DOHH2 (cell line): ENCODE data around the gene LRCH2.

Source experiments
- H3F3A ChIP-seq: fragments of 200-600 bp; sonication (generic), shearing (Covaris generic); 2 replicates; pipeline ENCODE4 v1.6.0; 2016; ENCODE audit warnings: antibody characterized with exemption, mild to moderate bottlenecking; ENCODE audit not compliant: control insufficient read depth, insufficient read depth
- H3K27ac ChIP-seq: fragments of 200-600 bp; sonication (generic); 2 replicates; pipeline ENCODE4 v1.5.1; 2014; ENCODE audit warnings: low read depth, mild to moderate bottlenecking, low read length, moderate library complexity
- H3K27me3 ChIP-seq: fragments of 200-600 bp; sonication (generic); 2 replicates; pipeline ENCODE4 v1.6.1; 2014; ENCODE audit warnings: mild to moderate bottlenecking, low read length, mixed read lengths; ENCODE audit not compliant: control insufficient read depth
- H3K36me3 ChIP-seq: fragments of 200-600 bp; sonication (generic); 2 replicates; pipeline ENCODE4 v1.6.1; 2014; ENCODE audit warnings: mild to moderate bottlenecking, low read length, moderate library complexity, mixed read lengths; ENCODE audit not compliant: control insufficient read depth
- H3K4me1 ChIP-seq: fragments of 200-600 bp; sonication (generic); 2 replicates; pipeline ENCODE4 v1.6.1; 2014; ENCODE audit warnings: mild to moderate bottlenecking, low read length, mixed read lengths; ENCODE audit not compliant: control insufficient read depth
- H3K4me2 ChIP-seq: fragments of 200-600 bp; sonication (generic); 2 replicates; pipeline ENCODE4 v1.6.0; 2014; ENCODE audit warnings: mild to moderate bottlenecking, low read length, moderate library complexity
- H3K4me3 ChIP-seq: fragments of 200-600 bp; sonication (generic); 2 replicates; pipeline ENCODE4 v1.5.1; 2014; ENCODE audit warnings: mild to moderate bottlenecking, low read length, mixed read lengths
- H3K79me2 ChIP-seq: fragments of 200-600 bp; sonication (generic); 2 replicates; pipeline ENCODE4 v1.6.1; 2014; ENCODE audit warnings: mild to moderate bottlenecking, low read length, mixed read lengths; ENCODE audit not compliant: control insufficient read depth
- H3K9me2 ChIP-seq: fragments of 200-600 bp; sonication (generic); replicated peaks from 2 replicates; pipeline ENCODE4 v1.6.1; 2014; ENCODE audit warnings: mild to moderate bottlenecking, low read length, mixed read lengths; ENCODE audit not compliant: control insufficient read depth
- H3K9me3 ChIP-seq: fragments of 200-600 bp; sonication (generic); 2 replicates; pipeline ENCODE4 v1.6.1; 2014; ENCODE audit warnings: antibody characterized with exemption, low read length, mixed read lengths; ENCODE audit not compliant: control insufficient read depth, insufficient read depth
- H4K20me1 ChIP-seq: fragments of 200-600 bp; sonication (generic); 2 replicates; pipeline ENCODE4 v1.6.0; 2014; ENCODE audit warnings: low read depth, mild to moderate bottlenecking, antibody characterized with exemption, low read length, moderate library complexity; ENCODE audit not compliant: control insufficient read depth, insufficient read depth
- EZH2phosphoT487 ChIP-seq: fragments of 200-600 bp; sonication (generic); IDR thresholded peaks from 2 replicates; pipeline ENCODE4 v1.6.1; 2017; ENCODE audit warnings: borderline replicate concordance, mild to moderate bottlenecking, antibody characterized with exemption, low read length, moderate library complexity, mixed read lengths
- TF ChIP-seq, protein P1 (sequence below): fragments of 200-600 bp; sonication (generic); IDR thresholded peaks from one replicate; pipeline ENCODE4 v1.5.1; 2014; ENCODE audit warnings: antibody characterized with exemption, mild to moderate bottlenecking, low read depth, low read length; ENCODE audit not compliant: poor library complexity, severe bottlenecking

The LRCH2 gene

DNA sequence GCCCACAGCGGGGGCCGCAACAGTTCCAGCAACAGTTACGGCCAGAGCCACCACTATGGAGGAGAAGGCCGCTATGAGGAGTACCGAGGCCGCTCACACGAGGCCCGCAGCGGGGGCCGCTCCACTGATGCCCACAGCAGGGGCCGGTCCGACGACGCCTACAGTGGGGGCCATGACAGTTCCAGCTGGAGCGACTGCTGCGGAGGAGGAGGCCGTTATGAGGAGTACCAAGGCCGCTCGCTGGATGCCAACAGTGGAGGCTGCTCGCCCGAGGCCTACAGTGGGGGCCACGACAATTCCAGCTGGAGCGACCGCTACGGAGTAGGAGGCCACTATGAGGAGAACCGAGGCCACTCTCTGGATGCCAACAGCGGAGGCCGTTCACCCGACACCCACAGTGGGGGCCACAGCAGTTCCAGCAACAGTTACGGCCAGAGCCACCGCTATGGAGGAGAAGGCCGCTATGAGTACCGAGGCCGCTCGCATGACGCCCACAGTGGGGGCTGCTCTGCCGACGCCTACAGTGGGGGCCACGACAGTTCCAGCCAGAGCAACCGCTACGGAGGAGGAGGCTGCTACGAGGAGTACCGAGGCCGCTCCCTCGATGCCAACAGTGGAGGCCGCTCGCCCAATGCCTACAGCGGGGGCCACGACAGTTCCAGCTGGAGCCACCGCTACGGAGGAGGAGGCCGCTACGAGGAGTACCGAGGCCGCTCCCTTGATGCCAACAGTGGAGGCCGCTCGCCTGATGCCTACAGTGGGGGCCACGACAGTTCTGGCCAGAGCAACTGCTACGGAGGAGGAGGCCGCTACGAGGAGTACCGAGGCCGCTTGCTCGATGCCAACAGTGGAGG, 43.0 kb downstream of the LRCH2 start:
- Histone ChIP-seq H3K4me1 (no peaks in the 10 kb centered on the region), H3K79me2 (no peaks in the 10 kb centered on the region), H3K27me3 (no peaks in the 10 kb centered on the region), H4K20me1 (no peaks in the 10 kb centered on the region), H3K27ac (no peak overlapping the region), H3K9me2 (no peaks in the 10 kb centered on the region), H3K4me2 (no peak overlapping the region), H3K4me3 (no peak overlapping the region), H3F3A (no peaks in the 10 kb centered on the region), H3K36me3 (no peaks in the 10 kb centered on the region), H3K9me3 (no peaks in the 10 kb centered on the region)
- no peak for TF ChIP-seq EZH2phosphoT487
- TF ChIP-seq, protein P1, sequence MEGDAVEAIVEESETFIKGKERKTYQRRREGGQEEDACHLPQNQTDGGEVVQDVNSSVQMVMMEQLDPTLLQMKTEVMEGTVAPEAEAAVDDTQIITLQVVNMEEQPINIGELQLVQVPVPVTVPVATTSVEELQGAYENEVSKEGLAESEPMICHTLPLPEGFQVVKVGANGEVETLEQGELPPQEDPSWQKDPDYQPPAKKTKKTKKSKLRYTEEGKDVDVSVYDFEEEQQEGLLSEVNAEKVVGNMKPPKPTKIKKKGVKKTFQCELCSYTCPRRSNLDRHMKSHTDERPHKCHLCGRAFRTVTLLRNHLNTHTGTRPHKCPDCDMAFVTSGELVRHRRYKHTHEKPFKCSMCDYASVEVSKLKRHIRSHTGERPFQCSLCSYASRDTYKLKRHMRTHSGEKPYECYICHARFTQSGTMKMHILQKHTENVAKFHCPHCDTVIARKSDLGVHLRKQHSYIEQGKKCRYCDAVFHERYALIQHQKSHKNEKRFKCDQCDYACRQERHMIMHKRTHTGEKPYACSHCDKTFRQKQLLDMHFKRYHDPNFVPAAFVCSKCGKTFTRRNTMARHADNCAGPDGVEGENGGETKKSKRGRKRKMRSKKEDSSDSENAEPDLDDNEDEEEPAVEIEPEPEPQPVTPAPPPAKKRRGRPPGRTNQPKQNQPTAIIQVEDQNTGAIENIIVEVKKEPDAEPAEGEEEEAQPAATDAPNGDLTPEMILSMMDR, result no peak

DNA sequence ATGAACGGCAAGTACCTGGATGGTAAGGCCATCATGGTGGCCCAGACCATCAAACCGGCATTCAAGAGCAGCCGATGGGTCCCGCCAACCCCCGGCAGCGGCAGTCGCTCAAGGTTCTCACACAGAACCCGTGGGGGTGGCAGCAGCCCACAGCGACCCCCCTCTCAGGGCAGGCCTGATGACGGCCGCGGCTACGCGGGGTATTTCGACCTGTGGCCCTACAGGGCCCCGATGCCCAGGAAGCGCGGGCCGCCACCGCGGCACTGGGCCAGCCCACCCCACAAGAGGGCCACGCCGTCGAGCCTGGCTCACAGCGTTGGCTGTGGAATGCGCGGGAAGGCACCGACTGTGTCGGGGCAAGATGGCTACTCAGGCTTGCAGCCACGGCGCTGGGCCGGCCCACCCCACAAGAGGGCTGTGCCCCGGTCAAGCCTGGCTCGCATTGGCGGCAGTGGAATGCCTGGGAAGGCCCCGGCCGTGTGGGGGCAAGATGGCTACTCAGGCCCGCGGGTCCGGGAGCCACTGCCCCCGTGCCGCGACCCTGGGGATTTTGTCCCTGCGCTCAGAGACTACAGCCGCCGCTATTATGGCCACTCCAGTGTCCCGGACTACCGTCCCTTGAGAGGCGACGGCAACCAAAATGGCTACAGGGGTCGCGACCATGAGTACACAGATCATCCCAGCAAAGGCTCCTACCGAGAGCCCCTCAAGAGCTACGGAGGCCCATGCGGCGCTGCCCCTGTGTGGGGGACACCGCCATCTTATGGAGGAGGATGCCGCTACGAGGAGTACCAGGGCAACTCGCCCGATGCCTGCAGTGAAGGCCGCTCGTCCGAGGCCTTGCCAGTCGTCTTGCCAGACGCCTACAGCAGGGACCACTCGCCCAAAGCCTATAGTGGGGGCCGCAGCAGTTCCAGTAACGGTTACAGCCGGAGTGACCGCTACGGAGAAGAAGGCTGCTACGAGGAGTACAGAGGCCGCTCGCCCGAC, 44.0 kb downstream of the LRCH2 start:
- H3K9me2 ChIP-seq, result no peaks in the 10 kb centered on the region
- H3K27ac ChIP-seq, result no peak overlapping the region
- H3K27me3 ChIP-seq, result no peaks in the 10 kb centered on the region
- no peaks in the 10 kb centered on the region for H3K79me2 ChIP-seq
- H3K4me2 ChIP-seq, result no peak overlapping the region
- H3K36me3 ChIP-seq, result no peaks in the 10 kb centered on the region
- no peak overlapping the region for H3K4me3 ChIP-seq
- no peaks in the 10 kb centered on the region for H3K4me1 ChIP-seq
- TF ChIP-seq, protein P1, result no peak
- no peak for TF ChIP-seq EZH2phosphoT487
- H4K20me1 ChIP-seq, result no peaks in the 10 kb centered on the region
- H3K9me3 ChIP-seq, result no peaks in the 10 kb centered on the region
- H3F3A ChIP-seq, result no peaks in the 10 kb centered on the region

DNA sequence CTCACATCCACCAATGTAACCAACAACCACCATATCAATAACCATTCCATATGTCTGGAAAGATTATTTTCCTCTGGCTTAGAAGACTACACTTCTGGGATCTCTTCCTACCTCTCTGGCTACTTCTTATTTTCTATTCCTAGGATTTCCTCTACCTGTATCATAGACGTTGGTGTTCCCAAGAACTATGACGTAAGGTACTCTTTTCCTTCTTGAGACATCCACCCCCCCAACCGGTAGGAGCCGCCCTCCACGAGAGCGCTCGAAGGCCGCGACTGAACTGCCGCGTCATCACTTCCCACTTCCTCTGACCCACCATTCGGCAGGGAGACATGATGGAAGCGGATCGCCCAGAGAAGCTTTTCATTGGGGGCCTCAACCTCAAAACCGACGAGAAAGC, 44.8 kb downstream of the LRCH2 start, which contains the start of gene RBMXL3:
Gene RBMXL3, plus strand, starts transcription at position 301 of the 400 bp plus-strand sequence. Its CDS starts 32 bp downstream, at position 333.
- Histone ChIP-seq H4K20me1 (no peaks in the 10 kb centered on the region), H3K79me2 (no peaks in the 10 kb centered on the region), H3K9me3 (no peaks in the 10 kb centered on the region), H3K4me3 (no peak within 1 kb of the TSS), H3K4me1 (no peaks in the 10 kb centered on the region), H3K27me3 (no peaks in the 10 kb centered on the region), H3K9me2 (no peaks in the 10 kb centered on the region), H3K27ac (no peak within 1 kb of the TSS), H3F3A (no peaks in the 10 kb centered on the region), H3K36me3 (no peaks in the 10 kb centered on the region), H3K4me2 (no peak within 1 kb of the TSS)
- no peak for TF ChIP-seq EZH2phosphoT487
- TF ChIP-seq, protein P1, result no peak
